Gastroesophageal sphincter (tissue), 4 donors: ENCODE data around the gene ALDOC. TPM values are rescaled to one million over a fixed set of nuclear protein-coding genes. Genes with fewer than 3 reads are reported as not detected.
A peak's percentile ranks its signal among the peaks of the same experiment; 100 is the strongest.
"Not testable (repeated sequence)": the region's sequence is repeated elsewhere in the genome, so short reads cannot be mapped to it uniquely, and the experiment has no call there.

Experiments used
- ATAC-seq: fragments of 150-250 bp; one replicate; pipeline ENCODE4 v1.9.1; 2016; ENCODE audit warnings: mild to moderate bottlenecking, moderate library complexity
- H3K27ac ChIP-seq, 4 donors: fragments of 200-600 bp; sonication (generic) in 3 of 4; 1 replicate in 3 of 4; 2 replicates in 1 of 4; pipeline ENCODE4 v1.5.1; 2016 to 2019
- H3K27me3 ChIP-seq: fragments of 200-600 bp; sonication (generic); one replicate; pipeline ENCODE4 v1.5.1; 2019
- H3K36me3 ChIP-seq, 2 donors: fragments of 200-600 bp; sonication (generic); one replicate each; pipeline ENCODE4 v1.5.1; 2019; ENCODE audit warnings: control low read depth in 1 of 2
- H3K4me1 ChIP-seq, 3 donors: fragments of 200-600 bp; sonication (generic); 1 replicate in 2 of 3; 2 replicates in 1 of 3; pipeline ENCODE4 v1.5.1; 2016 to 2019; ENCODE audit warnings: control low read depth in 2 of 3
- H3K4me3 ChIP-seq, 2 donors: fragments of 200-600 bp; sonication (generic); one replicate each; pipeline ENCODE4 v1.5.1; 2019; ENCODE audit warnings: mild to moderate bottlenecking in 1 of 2, moderate library complexity in 1 of 2
- H3K9me3 ChIP-seq, 3 donors: fragments of 200-600 bp; sonication (generic); one replicate each; pipeline ENCODE4 v1.5.1; 2017 to 2019; ENCODE audit warnings: control low read depth in 2 of 3
- EP300 ChIP-seq: sonication (generic); formaldehyde crosslinking; IDR thresholded peaks from one replicate; pipeline ENCODE4 v1.6.1; 2017; ENCODE audit warnings: antibody characterized with exemption, mild to moderate bottlenecking
- POLR2A ChIP-seq, 2 donors: fragments of 450-650 bp; IDR thresholded peaks; one replicate each; pipeline ENCODE4 v1.6.1; 2017; ENCODE audit warnings: antibody characterized with exemption in 2 of 2, mild to moderate bottlenecking in 2 of 2, moderate library complexity in 1 of 2
- POLR2AphosphoS5 ChIP-seq: sonication (generic); formaldehyde crosslinking; IDR thresholded peaks from one replicate; pipeline ENCODE4 v1.6.1; 2017; ENCODE audit warnings: antibody characterized with exemption
- WGBS, 2 donors: methylation state at CpG; one replicate each; pipeline ENCODE4 v1.1.5; 2018; ENCODE audit warnings: low coverage in 1 of 2; 5-methylcytosine and 5-hydroxymethylcytosine counted together
- total RNA-seq, 4 donors: library from RNA; depleted of rRNA; stranded (reverse); fragments of >200 nt; gene quantifications; one replicate each; pipeline ENCODE4 v1.1.0, GENCODE V29; 2016
- TF ChIP-seq, protein P1 (sequence below), 4 experiments: fragments of 200-600 bp in 2 of 4; fragments of 450-650 bp in 2 of 4; sonication (generic) in 1 of 4; IDR thresholded peaks; one replicate each; pipeline ENCODE4 v1.5.1; 2017 to 2019; ENCODE audit warnings: antibody characterized with exemption in 4 of 4, mild to moderate bottlenecking in 2 of 4, moderate library complexity in 2 of 4

ALDOC gene
- total RNA-seq, 4 donors from 2014 or later, result 29.1 to 46.5 (median 37.7) TPM

DNA sequence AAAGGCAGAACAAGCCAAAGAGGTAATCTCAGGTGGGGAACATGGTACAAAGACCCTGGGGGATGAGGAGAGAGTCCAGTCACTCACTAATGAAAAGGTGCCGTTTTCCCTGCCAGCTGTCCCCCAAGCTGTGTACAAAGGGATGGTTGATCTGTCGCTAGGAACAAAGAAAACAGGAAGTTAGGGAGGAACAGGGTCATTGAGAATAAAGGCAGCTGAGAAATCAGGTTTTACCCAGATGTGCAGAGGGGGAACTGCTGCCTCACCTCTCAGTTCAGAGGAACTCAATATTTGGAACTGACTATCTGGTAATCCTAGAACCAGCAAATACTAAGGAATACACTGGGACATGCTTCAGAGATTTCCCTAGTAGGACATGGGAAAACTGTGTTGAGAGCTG lies 35.8 kb upstream of the ALDOC start:
- no peaks in the 10 kb centered on the region for H3K9me3 ChIP-seq
- no peak overlapping the region for H3K4me3 ChIP-seq
- peaks cover 2 to 69% of the 10 kb centered on the region in 2 donors for H3K36me3 ChIP-seq
- no peak overlapping the region for H3K27ac ChIP-seq
- WGBS, 2 donors, result 60 to 69% methylated on average over 1 to 2 of the region's 2 CpGs
- H3K4me1 ChIP-seq, result peaks cover 0 to 7% (median 0%) of the 10 kb centered on the region in 3 donors
- ATAC-seq, result no peak
- no peak for TF ChIP-seq EP300
- TF ChIP-seq, protein P1, sequence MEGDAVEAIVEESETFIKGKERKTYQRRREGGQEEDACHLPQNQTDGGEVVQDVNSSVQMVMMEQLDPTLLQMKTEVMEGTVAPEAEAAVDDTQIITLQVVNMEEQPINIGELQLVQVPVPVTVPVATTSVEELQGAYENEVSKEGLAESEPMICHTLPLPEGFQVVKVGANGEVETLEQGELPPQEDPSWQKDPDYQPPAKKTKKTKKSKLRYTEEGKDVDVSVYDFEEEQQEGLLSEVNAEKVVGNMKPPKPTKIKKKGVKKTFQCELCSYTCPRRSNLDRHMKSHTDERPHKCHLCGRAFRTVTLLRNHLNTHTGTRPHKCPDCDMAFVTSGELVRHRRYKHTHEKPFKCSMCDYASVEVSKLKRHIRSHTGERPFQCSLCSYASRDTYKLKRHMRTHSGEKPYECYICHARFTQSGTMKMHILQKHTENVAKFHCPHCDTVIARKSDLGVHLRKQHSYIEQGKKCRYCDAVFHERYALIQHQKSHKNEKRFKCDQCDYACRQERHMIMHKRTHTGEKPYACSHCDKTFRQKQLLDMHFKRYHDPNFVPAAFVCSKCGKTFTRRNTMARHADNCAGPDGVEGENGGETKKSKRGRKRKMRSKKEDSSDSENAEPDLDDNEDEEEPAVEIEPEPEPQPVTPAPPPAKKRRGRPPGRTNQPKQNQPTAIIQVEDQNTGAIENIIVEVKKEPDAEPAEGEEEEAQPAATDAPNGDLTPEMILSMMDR (IDR thresholded peaks at IDR 0.05), result no peak
- TF ChIP-seq POLR2AphosphoS5, result no peak
- TF ChIP-seq POLR2A (IDR thresholded peaks at IDR 0.05), result no peak
- no peaks in the 10 kb centered on the region for H3K27me3 ChIP-seq

DNA sequence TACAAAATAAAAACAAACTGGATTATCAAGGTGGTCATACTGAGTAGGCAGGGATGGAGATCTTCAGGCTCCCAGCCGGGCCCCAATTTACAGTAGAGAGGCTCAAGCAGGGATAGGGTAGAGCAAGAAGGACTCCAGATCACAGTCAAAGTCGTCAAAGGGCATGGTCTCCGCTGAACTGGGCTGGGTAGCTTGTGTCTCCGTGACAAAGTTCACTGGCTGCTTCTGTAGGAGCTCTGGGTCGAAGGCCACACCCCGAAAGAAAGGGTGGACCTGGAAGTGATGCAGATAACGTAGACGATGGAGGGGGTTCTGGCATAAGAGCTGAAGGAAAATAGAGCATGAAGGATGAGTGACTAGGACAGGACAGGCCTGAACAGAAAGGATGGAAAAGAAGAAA lies 33.7 kb upstream of the ALDOC start:
- H3K27ac ChIP-seq, result no peak overlapping the region
- TF ChIP-seq POLR2A (IDR thresholded peaks at IDR 0.05) (no peak), EP300 (no peak), POLR2AphosphoS5 (no peak)
- TF ChIP-seq, protein P1 (IDR thresholded peaks at IDR 0.05), result no peak
- ATAC-seq, result no peak
- WGBS, 2 donors, result 76 to 86% methylated on average over 7 to 8 of the region's 8 CpGs
- no peak overlapping the region for H3K4me3 ChIP-seq
- H3K27me3 ChIP-seq, result no peaks in the 10 kb centered on the region
- no peaks in the 10 kb centered on the region for H3K9me3 ChIP-seq
- peaks cover 0 to 7% (median 0%) of the 10 kb centered on the region in 3 donors for H3K4me1 ChIP-seq
- H3K36me3 ChIP-seq, result peaks cover 0 to 47% of the 10 kb centered on the region in 2 donors

DNA sequence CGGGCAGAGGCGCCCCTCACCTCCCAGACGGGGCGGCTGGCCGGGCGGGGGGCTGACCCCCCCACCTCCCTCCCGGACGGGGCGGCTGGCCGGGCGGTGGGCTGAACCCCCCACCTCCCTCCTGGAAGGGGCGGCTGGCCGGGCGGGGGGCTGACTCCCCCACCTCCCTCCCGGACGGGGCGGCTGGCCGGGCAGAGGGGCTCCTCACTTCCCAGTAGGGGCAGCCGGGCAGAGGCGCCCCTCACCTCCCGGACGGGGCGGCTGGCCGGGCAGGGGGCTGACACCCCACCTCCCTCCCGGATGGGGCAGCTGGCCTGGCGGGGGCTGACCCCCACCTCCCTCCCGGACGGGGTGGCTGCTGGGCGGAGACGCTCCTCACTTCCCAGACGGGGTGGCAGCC lies 27.3 kb upstream of the ALDOC start:
- H3K36me3 ChIP-seq, H3K4me3 ChIP-seq, H3K27ac ChIP-seq, H3K9me3 ChIP-seq, ATAC-seq, H3K27me3 ChIP-seq, H3K4me1 ChIP-seq: not testable (repeated sequence)
- no CpG with 5 or more reads among the region's 31 CpGs for WGBS, 2 donors

DNA sequence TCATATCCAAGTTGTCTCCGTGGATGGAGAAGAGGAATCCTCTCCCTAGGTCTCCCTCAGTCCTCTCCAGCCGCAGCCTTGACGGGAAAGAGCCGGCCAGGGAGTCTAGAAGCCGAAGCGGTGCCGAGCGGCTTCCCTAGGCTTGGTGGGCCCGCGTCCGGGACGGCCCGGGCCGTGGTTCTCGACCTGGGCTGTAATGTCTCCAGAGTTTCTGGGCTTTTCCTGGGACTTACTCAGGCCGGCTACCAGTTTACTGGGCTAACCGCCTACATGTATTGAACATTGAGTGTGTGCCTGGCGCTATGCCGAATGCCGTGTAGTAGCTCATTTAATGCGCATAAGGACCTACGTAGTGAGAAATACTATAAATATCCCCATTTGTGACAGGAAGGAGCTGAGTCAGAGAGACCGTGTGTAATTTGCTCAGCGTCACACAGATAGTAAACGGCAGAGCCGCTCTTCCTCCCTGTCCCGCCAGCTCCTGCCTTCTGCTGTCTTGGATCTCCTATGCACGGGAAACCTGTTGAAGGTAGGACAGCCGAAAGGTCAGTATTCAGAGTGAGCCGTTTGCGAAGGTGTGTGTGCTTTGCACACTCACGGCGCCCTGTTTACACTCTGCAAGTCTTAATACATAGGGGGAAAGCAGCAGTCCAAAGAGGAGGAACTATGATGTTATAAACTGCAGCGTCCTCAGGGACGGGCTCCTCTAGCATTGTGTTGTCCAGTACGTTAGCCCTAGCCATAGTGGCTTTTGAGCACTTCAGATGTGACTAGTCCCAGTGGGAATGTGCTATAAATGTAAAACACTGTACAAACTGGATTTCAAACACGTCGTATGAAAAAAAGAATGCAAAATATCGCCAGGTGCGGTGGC lies 22.9 kb upstream of the ALDOC start:
- peaks cover 0 to 18% (median 5%) of the 10 kb centered on the region in 3 donors for H3K4me1 ChIP-seq
- no peak for TF ChIP-seq EP300
- TF ChIP-seq, protein P1 (IDR thresholded peaks at IDR 0.05), result no peak
- TF ChIP-seq POLR2A (IDR thresholded peaks at IDR 0.05), result peak in 1 of 2 donors; percentile 2
- no peak for TF ChIP-seq POLR2AphosphoS5
- H3K36me3 ChIP-seq, result no peaks in the 10 kb centered on the region
- H3K27me3 ChIP-seq, result no peaks in the 10 kb centered on the region
- peak; percentile 74 for ATAC-seq
- no peaks in the 10 kb centered on the region for H3K9me3 ChIP-seq
- H3K27ac ChIP-seq, result peak overlapping the region; percentile 80 to 99 (median 94)
- H3K4me3 ChIP-seq, result peak overlapping the region; percentile 44 to 66
- 4 to 19% methylated on average over 9 to 16 of the region's 40 CpGs for WGBS, 2 donors

DNA sequence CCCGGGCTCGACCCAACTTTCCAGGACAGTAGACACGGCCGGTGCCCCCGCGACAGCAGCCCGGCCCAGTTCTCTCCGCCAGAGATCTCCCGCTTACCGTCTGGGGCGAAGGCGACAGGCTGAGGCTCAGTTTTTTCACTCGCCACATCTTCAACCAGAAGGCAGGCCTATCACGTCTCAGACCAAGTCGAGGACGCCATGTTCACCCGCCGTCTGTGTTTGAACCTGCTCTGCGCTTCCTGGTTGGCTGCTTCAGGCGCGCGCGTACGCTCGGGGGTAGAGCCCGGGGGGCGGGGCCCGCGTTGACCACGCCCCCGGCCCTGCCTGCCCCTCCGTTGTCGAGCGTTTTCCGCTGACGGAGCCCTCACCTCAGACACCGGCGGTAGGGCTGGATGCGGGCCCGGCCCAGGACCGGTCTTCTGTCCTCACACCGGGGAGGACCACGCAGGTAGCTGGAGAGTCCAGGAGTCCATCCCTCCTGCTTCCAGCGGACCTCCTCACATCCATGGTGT lies 22.2 kb upstream of the ALDOC start, which contains the start of gene SPAG5:
TSS of gene SPAG5 (minus strand) at position 227 of the 512 bp plus-strand sequence. CDS start at position 148, 79 bp downstream.
- Histone ChIP-seq H3K27me3 (no peaks in the 10 kb centered on the region), H3K9me3 (no peaks in the 10 kb centered on the region), H3K4me3 (peak within 1 kb of the TSS; percentile 44 to 66), H3K36me3 (no peaks in the 10 kb centered on the region), H3K4me1 (peaks cover 0 to 18% (median 5%) of the 10 kb centered on the region in 3 donors), H3K27ac (peak within 1 kb of the TSS; percentile 80 to 99 (median 94))
- WGBS, 2 donors, result 0% methylated on average over 1 of the region's 44 CpGs; no CpG with 5 or more reads in 1 of the 2 donors
- peak; percentile 97 for ATAC-seq
- peak; percentile 88 to 91 for TF ChIP-seq POLR2A (IDR thresholded peaks at IDR 0.05)
- TF ChIP-seq POLR2AphosphoS5, result peak; percentile 97
- TF ChIP-seq, protein P1 (IDR thresholded peaks at IDR 0.05), result no peak
- no peak for TF ChIP-seq EP300
